GM21515 (cell line): Measurements from ENCODE around the gene CALN1.
"Not testable (repeated sequence)": the region's sequence is repeated elsewhere in the genome, so short reads cannot be mapped to it uniquely, and the experiment has no call there.

Source experiments
- ATAC-seq: cut with Tn5 transposase; IDR thresholded peaks from one replicate; pipeline ENCODE4 v1.9.1; 2021; ENCODE audit not compliant: unreplicated experiment

The CALN1 gene

DNA sequence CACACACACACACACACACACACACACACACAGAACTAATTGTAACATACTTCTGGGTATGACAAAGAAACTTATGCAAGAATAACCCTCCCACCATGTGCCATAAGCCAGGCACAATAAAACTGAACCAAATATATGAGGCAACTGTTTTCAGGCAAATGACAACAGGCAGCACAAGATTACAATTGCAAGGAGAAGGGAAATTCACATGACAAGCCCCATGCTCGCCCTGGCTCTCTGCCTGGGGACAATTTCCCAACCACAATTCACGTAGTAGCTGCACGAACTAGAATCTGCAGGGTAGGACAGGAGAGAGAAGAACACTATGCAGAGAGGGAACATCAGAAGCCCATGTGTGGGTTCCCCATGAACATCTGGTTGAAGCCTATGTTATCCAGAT, 143.3 kb downstream of the CALN1 start:
- ATAC-seq, result no peak

DNA sequence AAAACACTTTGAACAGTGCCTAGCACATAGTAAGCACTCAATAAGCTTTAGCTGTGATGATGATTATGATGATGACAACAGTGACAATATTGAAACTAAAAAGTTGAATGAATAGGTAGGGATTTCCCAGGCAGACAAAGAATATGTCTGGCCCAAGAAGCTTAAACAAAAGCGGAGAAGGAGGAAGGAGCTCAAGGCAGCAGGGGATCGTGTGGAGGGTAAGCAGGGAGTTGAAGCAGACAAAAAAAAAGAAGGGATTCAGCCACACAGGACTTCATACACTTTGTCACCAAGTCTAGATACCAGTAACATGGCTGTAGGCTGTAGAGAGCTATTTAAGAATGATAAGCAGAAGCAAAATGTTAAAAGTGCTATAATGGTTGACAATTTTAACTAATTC, 144.0 kb downstream of the CALN1 start:
- no peak for ATAC-seq

- ATAC-seq, result no peak
Measured at GRCh38 chr7:72267291-72267800, 144.8 kb downstream of the CALN1 start.

- no peak for ATAC-seq
Measured at GRCh38 chr7:72266771-72267170, 145.4 kb downstream of the CALN1 start.

DNA sequence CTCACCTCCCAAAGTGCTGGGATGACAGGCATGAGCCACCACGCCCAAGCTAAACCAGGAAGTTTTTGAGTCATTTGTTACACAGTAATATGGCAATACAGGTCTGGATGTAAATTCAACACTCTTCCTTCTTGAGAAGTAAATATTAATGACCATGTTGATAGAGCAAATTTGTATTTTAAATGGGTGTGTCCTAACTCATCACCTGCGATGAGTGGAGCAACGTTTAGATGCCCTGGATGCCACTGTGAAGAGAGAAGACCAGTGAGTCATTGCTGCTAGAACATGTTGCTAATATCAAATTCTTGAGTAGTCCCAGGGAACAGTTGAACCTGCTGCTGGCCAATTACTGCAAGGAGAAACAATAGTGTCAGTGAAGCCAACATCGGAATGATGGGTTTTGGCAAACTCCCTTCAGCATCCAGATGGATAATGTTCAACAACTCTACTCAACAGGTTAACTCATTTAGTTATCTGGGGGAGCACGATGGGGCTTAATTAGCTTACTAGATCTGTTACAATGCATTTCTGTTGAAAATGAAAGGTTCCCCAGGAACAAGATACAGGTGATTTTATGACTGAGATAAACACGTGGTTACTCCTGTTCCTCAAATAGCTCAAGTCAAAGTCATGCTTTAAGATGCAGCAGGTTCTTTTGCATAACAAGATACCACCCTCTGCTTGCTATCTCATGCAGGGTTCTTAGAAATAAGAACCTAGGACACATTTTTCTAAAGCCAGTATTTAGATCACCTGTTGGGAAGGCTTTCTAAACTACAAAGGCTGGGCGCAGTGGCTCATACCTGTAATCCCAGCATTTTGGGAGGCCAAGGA, 146.8 kb downstream of the CALN1 start:
- ATAC-seq, result no peak

DNA sequence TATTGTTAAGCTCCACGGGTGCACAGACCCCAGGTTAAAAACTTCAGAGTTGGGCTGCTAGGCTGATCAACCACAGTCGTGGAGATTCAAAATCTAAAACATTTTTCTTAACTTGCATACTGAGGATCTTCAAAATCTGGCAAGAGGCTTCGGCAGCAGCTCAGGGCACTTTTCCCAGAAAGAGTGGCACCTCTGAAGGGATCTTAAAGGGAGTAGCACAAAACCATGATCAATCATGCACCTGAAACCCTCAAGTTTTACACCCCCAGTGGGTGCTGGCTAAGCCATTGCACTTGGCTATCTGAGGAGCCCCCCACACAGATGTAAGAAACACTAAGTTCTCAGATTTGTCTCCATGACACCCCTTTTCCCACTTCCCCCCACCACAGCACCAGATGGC, 151.7 kb downstream of the CALN1 start:
- no peak for ATAC-seq

- no peak for ATAC-seq
Measured at GRCh38 chr7:72258074-72258473, 154.1 kb downstream of the CALN1 start.

DNA sequence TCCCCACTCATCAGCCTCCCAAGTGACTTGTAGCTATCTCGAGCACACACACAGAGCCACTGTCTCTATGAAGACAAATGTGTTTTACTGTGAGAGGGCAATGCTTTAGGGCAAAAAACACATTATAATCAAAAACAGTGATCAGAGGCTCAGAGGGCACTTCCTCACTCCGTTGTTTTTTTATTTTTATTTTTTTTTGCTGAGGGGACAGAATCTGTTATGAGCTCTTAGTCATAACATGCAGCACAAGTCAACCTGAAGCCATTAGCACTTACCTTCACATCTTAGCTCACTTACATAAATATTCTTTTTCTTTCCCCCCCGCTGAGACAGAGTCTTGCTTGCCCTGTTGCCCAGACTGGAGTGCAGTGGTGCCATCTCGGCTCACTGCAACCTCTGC, 157.7 kb downstream of the CALN1 start:
- ATAC-seq, result no peak

DNA sequence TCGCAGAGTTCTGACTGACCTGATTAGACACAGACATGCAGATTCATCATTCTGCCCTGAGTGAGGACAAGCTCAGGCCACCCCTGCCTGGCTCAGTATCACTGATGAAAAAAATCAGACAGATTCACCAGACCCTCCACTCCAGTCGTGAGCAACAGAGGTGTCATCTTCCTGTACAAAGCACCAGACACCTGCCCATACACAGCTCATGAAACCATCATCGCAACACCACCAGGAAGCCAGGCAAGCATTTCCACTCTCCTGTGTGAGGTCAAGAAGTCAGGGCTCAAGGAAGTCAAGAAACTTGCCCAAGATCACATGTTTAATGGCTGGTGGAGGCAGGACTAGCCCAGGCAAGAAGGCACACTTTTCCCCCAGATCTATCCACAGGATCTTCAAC, 163.0 kb downstream of the CALN1 start:
- no peak for ATAC-seq

DNA sequence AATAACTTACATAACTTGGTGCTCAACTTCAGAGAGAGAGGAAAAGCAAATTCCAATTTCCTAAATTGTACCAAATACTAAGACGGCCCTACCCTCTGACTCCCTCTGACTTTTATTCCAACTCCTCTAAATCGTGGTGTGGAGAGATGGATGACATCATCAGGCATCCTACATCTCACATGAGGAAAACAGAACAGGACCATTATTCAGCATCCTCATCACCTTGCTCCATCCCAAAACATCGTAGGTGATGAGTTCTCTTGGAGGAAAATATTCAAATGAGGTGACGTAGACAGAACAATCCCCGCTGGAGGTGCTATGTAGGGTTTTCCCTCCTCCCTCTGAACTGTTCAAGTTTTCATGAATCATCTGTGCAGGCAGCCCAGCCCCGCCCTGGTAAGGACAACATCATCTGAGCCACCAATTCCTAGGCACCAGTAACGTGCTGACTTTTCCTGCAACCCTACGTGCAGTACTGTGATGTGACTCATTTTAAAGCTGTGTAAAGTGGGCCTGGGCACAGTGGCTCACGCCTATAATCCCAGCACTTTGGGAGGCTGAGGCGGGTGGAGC, 167.2 kb downstream of the CALN1 start:
- no peak for ATAC-seq

GRCh38 chr7:72243329-72243728, 168.8 kb downstream of the CALN1 start:
- no peak for ATAC-seq

- no peak for ATAC-seq
Measured at GRCh38 chr7:72235351-72235750, 176.8 kb downstream of the CALN1 start.

DNA sequence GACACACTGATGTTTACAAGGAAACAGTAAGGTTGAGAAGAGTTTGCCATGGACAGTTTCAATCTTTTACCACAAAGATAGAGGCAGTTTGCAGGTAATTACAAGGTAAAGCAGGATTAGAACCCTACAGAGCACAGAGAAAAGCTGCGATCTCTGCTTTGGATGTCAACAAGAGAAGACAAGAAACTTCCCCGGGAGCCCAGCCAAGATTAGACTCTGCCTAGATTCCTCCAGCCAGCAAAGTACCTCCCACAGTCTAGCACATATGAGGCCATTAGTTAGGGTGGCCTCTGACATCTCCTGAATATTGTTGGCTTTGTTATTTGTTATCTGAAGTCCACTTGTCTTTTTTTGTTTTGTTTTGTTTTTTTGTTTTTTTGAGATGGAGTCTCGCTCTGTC, 178.1 kb downstream of the CALN1 start:
- no peak for ATAC-seq

DNA sequence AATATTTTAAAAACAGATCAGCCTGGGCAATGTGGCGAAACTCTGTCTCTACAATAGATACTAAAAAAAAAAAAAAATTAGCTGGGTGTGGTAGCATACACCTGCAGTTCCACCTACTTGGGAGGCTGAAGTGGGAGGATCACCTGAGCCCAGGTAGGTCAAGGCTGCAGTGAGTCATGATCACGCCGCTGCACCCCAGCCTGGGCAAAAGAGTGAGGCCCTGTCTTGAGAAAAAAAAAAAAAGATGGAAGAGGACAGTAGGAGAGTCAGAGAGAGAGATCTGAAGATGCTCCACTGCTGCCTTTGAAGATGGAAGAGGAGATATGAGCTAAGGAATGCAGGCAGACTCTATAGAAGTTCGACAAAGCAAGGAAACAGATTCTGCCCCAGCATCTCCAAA, 181.9 kb downstream of the CALN1 start:
- no peak for ATAC-seq

DNA sequence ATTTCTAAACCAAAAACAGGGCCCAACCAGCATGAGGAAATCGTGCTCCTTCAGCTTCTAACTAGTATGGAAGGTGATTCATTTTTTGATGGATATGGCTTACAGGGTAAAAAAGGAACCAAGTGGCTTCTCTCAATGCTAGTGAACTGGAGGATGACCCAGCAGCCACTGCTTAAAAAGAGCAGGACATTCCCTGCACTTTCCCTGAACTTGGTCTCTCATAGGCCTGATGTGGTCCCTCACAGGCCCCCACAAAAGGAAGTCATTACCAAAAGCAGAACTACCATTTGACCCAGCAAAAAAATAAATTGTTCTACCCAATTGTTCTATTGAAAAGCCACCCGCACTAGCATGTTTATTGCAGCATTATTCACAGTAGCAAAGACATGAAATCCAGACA, 188.8 kb downstream of the CALN1 start:
- ATAC-seq, result no peak

GRCh38 chr7:72222136-72222535, 190.0 kb downstream of the CALN1 start:
- no peak for ATAC-seq

DNA sequence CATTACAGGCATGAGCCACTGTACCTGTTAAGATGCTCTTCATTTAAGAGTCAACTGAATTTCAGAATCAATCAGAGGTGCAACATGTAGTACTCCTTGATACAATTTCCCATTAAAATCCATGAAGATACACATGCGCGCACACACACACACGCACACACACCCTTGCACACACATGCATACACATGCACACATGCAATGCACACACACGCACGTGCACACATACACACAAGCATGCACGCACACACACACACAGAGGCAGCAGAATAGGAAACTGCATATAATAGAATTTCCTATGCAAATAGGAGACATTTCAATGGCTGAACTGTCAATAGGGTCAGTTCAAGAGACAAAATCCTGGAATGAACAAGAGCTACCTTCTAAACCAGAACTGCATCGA, 192.6 kb downstream of the CALN1 start:
- ATAC-seq, result no peak

DNA sequence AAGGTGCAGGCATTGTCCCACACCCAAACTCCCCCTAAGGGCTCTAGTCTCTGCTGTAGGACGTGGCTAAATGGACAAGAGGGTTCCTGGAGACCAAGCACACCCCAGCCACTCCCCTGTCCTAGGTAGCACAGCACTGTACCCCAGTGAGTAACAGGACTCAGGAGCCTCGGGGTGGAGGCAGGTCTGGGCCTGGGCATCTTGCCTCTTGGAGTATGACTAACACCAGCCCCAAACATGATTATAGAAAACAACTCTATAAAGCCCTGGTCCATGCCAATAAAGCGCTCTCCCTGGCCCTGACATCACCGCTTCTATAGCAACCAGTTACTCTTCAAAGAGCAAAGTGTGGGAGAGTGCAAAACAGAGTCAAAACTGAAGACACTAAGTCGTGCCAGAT, 195.0 kb downstream of the CALN1 start:
- no peak for ATAC-seq

DNA sequence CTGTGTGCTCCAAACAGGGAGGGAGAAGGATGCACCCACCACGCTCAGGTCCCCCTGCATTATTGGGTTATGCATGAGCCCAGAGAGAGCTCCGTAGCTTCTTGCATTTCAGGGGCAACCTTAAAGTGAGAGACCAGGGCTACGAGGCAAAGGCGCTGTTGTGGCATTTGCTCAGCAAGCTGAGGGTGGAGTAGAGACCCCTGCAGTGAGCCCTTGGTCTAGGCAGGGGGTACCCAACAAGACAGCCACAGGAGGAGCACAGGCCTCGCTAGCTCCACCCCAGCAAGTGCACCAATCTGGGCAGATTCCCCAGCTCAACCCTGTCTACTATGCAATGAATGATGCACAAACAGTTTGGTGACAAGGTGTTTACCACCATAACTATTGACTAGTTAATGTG, 198.4 kb downstream of the CALN1 start:
- no peak for ATAC-seq

DNA sequence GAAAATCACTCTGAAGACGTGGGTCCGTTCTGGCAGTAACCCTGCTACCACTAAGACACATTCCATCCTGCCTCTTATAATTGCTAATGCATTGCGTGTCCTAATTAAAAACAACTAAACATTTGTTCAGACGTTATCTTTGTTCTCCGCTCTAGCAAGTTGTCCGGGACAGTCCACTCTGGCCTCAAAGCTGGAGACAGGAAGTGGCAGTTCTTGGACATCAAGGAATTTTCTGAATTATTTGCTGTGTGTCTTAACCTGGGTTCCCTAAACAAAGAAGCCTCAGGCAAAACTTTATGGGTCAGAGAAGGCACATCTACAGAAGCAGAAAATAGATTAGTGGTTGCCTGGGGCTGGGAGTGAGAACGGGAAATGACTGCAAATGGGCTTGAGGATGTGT, 199.1 kb downstream of the CALN1 start:
- ATAC-seq, result no peak

GRCh38 chr7:72211175-72211574, 201.0 kb downstream of the CALN1 start:
- no peak for ATAC-seq

- not testable (repeated sequence) for ATAC-seq
Measured at GRCh38 chr7:72209006-72209405, 203.1 kb downstream of the CALN1 start.

DNA sequence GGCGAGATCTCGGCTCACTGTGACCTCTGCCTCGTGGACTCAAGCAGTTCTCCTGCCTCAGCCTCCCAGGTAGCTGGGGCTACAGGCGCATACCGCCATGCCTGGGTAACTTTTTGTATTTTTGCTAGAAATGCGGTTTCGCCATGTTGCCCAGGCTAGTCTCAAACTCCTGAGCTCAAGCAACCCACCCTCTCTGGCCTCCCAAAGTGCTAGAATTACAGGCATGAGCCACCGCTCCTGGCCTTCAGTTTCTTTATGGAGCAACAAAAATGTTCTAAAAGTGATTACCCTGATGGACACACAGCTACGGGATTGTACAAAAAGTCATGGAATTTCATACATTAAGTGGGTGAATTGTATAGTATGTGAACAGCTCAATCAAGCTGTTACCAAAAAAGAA, 216.0 kb downstream of the CALN1 start:
- no peak for ATAC-seq
